Glutamatergic neuron (in vitro differentiated cells): Measurements from ENCODE around the gene IRGQ. TPM values are rescaled to one million over a fixed set of nuclear protein-coding genes. Genes with fewer than 3 reads are reported as not detected.

ENCODE experiments used
- DNase-seq: peaks from one replicate; pipeline ENCODE4 v3.0.0; 2022
- H3K27ac Mint-ChIP-seq: one replicate; pipeline ENCODE4 v1.8.0; 2020; ENCODE audit warnings: mild to moderate bottlenecking, mixed read lengths, inconsistent platforms; ENCODE audit not compliant: unreplicated experiment
- H3K27me3 Mint-ChIP-seq: one replicate; pipeline ENCODE4 v1.8.0; 2020; ENCODE audit warnings: mild to moderate bottlenecking, moderate library complexity, mixed read lengths, inconsistent platforms; ENCODE audit not compliant: unreplicated experiment
- H3K36me3 Mint-ChIP-seq: one replicate; pipeline ENCODE4 v1.8.0; 2020; ENCODE audit warnings: mild to moderate bottlenecking, mixed read lengths, inconsistent platforms; ENCODE audit not compliant: unreplicated experiment
- H3K4me1 Mint-ChIP-seq: one replicate; pipeline ENCODE4 v1.8.0; 2020; ENCODE audit warnings: mild to moderate bottlenecking, low read depth, mixed read lengths, inconsistent platforms; ENCODE audit not compliant: unreplicated experiment
- H3K4me3 Mint-ChIP-seq: one replicate; pipeline ENCODE4 v1.8.0; 2020; ENCODE audit warnings: mild to moderate bottlenecking, mixed read lengths, inconsistent platforms; ENCODE audit not compliant: unreplicated experiment
- H3K9me3 Mint-ChIP-seq: one replicate; pipeline ENCODE4 v1.8.0; 2020; ENCODE audit warnings: mild to moderate bottlenecking, moderate library complexity, mixed read lengths, inconsistent platforms; ENCODE audit not compliant: unreplicated experiment
- CTCF ChIP-seq: fragments of 200-600 bp; sonication (generic); IDR thresholded peaks from one replicate; pipeline ENCODE4 v1.5.0; 2021; ENCODE audit not compliant: partially characterized antibody, unreplicated experiment
- total RNA-seq: library from RNA; stranded (reverse); fragmentation: NEBNext Ultra II Directional; extraction: Animal tissue kit (Norgen Biotek cat#: 25700); gene quantifications from one replicate; pipeline ENCODE4 v1.2.1, GENCODE V29; 2021; ENCODE audit not compliant: unreplicated experiment

The IRGQ gene
- total RNA-seq, 1 donor from 2014 or later: 184 TPM

- Mint-ChIP-seq H3K27me3 (peaks cover 9% of the 10 kb centered on the region), H3K27ac (no peak overlapping the region), H3K36me3 (peaks cover 3% of the 10 kb centered on the region), H3K9me3 (peaks cover 9% of the 10 kb centered on the region), H3K4me3 (no peak overlapping the region), H3K4me1 (peaks cover 6% of the 10 kb centered on the region)
- DNase-seq: no peak
- TF ChIP-seq CTCF: no peak
These were observed 38.1 kb upstream of the IRGQ start for GRCh38 chr19:43634068-43634467.

GRCh38 chr19:43633520-43633919, 37.6 kb upstream of the IRGQ start:
- no peak overlapping the region for H3K27ac Mint-ChIP-seq
- peaks cover 3% of the 10 kb centered on the region for H3K36me3 Mint-ChIP-seq
- peaks cover 6% of the 10 kb centered on the region for H3K4me1 Mint-ChIP-seq
- H3K4me3 Mint-ChIP-seq: no peak overlapping the region
- H3K9me3 Mint-ChIP-seq: peaks cover 4% of the 10 kb centered on the region
- no peak for DNase-seq
- TF ChIP-seq CTCF: no peak
- H3K27me3 Mint-ChIP-seq: peaks cover 3% of the 10 kb centered on the region

- Mint-ChIP-seq H3K27me3 (peaks cover 4% of the 10 kb centered on the region), H3K4me1 (peaks cover 16% of the 10 kb centered on the region)
These were observed 35.6 kb upstream of the IRGQ start for GRCh38 chr19:43631491-43631890.

GRCh38 chr19:43628646-43629326, 32.9 kb upstream of the IRGQ start:
- H3K27ac Mint-ChIP-seq: no peak overlapping the region
- TF ChIP-seq CTCF: no peak

More at GRCh38 chr19:43631491-43631890, 35.6 kb upstream of the IRGQ start:
- Mint-ChIP-seq H3K9me3 (no peaks in the 10 kb centered on the region), H3K27ac (no peak overlapping the region), H3K36me3 (no peaks in the 10 kb centered on the region), H3K4me3 (no peak overlapping the region)
- no peak for DNase-seq
- TF ChIP-seq CTCF: no peak

GRCh38 chr19:43626838-43627237, 30.9 kb upstream of the IRGQ start:
- peaks cover 16% of the 10 kb centered on the region for H3K4me1 Mint-ChIP-seq
- TF ChIP-seq CTCF: no peak
- peaks cover 5% of the 10 kb centered on the region for H3K36me3 Mint-ChIP-seq
- H3K27me3 Mint-ChIP-seq: peaks cover 4% of the 10 kb centered on the region
- H3K9me3 Mint-ChIP-seq: peaks cover 2% of the 10 kb centered on the region
- no peak for DNase-seq
- H3K4me3 Mint-ChIP-seq: peak overlapping the region; percentile 73
- H3K27ac Mint-ChIP-seq: peak overlapping the region; percentile 72

More at GRCh38 chr19:43628646-43629326, 32.9 kb upstream of the IRGQ start:
- Mint-ChIP-seq H3K4me1 (peaks cover 16% of the 10 kb centered on the region), H3K9me3 (peaks cover 2% of the 10 kb centered on the region), H3K27me3 (peaks cover 4% of the 10 kb centered on the region), H3K4me3 (no peak overlapping the region), H3K36me3 (peaks cover 5% of the 10 kb centered on the region)
- no peak for DNase-seq
